Body of pancreas (tissue), 4 donors: ENCODE measurements around the gene ADAMTS20.

Experiments used
- POLR2A ChIP-seq, 3 donors: fragments of 450-650 bp; IDR thresholded peaks; one replicate each; pipeline ENCODE4 v1.6.1; 2016; ENCODE audit warnings: antibody characterized with exemption in 3 of 3, mild to moderate bottlenecking in 2 of 3
- TF ChIP-seq, protein P1 (sequence below), 7 experiments: fragments of 450-650 bp in 4 of 7; fragments of 200-600 bp in 3 of 7; sonication (generic) in 3 of 7; IDR thresholded peaks; one replicate each; pipeline ENCODE4 v1.5.1; 2016 to 2019; ENCODE audit warnings: antibody characterized with exemption in 7 of 7

DNA sequence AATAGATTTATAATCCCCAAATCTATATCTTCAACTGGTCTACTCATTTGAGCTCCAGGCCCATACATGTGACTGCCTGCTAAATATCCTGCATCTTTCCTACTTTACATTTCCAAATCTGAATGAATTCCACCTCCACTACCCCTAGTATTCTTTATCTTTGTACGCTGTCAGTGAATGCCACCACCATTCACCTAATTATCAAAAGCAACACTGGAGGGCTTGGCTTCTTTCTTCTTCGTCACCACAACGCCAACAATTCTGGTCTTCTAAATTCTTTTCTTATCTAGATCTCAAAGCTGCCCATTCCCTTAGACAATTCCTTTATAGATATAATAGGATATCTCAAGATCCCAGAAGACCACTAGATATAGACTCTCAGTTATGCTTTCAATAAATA, 47.1 kb upstream of the ADAMTS20 start:
- TF ChIP-seq, protein P1, sequence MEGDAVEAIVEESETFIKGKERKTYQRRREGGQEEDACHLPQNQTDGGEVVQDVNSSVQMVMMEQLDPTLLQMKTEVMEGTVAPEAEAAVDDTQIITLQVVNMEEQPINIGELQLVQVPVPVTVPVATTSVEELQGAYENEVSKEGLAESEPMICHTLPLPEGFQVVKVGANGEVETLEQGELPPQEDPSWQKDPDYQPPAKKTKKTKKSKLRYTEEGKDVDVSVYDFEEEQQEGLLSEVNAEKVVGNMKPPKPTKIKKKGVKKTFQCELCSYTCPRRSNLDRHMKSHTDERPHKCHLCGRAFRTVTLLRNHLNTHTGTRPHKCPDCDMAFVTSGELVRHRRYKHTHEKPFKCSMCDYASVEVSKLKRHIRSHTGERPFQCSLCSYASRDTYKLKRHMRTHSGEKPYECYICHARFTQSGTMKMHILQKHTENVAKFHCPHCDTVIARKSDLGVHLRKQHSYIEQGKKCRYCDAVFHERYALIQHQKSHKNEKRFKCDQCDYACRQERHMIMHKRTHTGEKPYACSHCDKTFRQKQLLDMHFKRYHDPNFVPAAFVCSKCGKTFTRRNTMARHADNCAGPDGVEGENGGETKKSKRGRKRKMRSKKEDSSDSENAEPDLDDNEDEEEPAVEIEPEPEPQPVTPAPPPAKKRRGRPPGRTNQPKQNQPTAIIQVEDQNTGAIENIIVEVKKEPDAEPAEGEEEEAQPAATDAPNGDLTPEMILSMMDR (IDR thresholded peaks at IDR 0.05): no peak
- TF ChIP-seq POLR2A (IDR thresholded peaks at IDR 0.05): no peak
